GM21825 (cell line): ENCODE results near the gene TCERG1L.
"Not testable (repeated sequence)": the region's sequence is repeated elsewhere in the genome, so short reads cannot be mapped to it uniquely, and the experiment has no call there.

ENCODE experiments used
- ATAC-seq: cut with Tn5 transposase; IDR thresholded peaks from one replicate; pipeline ENCODE4 v1.9.1; 2021; ENCODE audit warnings: mild to moderate bottlenecking, moderate library complexity; ENCODE audit not compliant: unreplicated experiment

Gene TCERG1L

GRCh38 chr10:131193923-131194322 lies 117.6 kb downstream of the TCERG1L start:
- ATAC-seq = no peak

- ATAC-seq = no peak
Measured at GRCh38 chr10:131188494-131188893, 123.0 kb downstream of the TCERG1L start.

GRCh38 chr10:131187926-131188325 lies 123.6 kb downstream of the TCERG1L start:
- ATAC-seq = no peak

GRCh38 chr10:131187274-131187673 lies 124.2 kb downstream of the TCERG1L start:
- ATAC-seq = no peak

- ATAC-seq = no peak
Measured at GRCh38 chr10:131186547-131187253, 124.8 kb downstream of the TCERG1L start.

- ATAC-seq = no peak
Measured at GRCh38 chr10:131184503-131184902, 127.0 kb downstream of the TCERG1L start.

- no peak for ATAC-seq
Measured at GRCh38 chr10:131183546-131184045, 127.9 kb downstream of the TCERG1L start.

GRCh38 chr10:131181456-131181855 lies 130.1 kb downstream of the TCERG1L start:
- ATAC-seq = no peak

GRCh38 chr10:131180740-131181415 lies 130.6 kb downstream of the TCERG1L start:
- ATAC-seq = no peak

GRCh38 chr10:131180086-131180485 lies 131.4 kb downstream of the TCERG1L start:
- no peak for ATAC-seq

GRCh38 chr10:131179361-131179760 lies 132.2 kb downstream of the TCERG1L start:
- ATAC-seq = no peak

GRCh38 chr10:131178521-131179331 lies 132.8 kb downstream of the TCERG1L start:
- ATAC-seq = no peak

GRCh38 chr10:131177431-131178327 lies 133.8 kb downstream of the TCERG1L start:
- ATAC-seq = no peak

- ATAC-seq = no peak
Measured at GRCh38 chr10:131176907-131177306, 134.6 kb downstream of the TCERG1L start.

GRCh38 chr10:131176324-131176723 lies 135.2 kb downstream of the TCERG1L start:
- not testable (repeated sequence) for ATAC-seq

GRCh38 chr10:131175891-131176290 lies 135.6 kb downstream of the TCERG1L start:
- no peak for ATAC-seq

- no peak for ATAC-seq
Measured at GRCh38 chr10:131174651-131175540, 136.6 kb downstream of the TCERG1L start.

- ATAC-seq = no peak
Measured at GRCh38 chr10:131174211-131174565, 137.3 kb downstream of the TCERG1L start.

GRCh38 chr10:131173484-131174210 lies 137.9 kb downstream of the TCERG1L start:
- ATAC-seq = no peak
